Endothelial cell (in vitro differentiated cells): ENCODE measurements around the gene CNIH2. TPM values are rescaled to one million over a fixed set of nuclear protein-coding genes. Genes with fewer than 3 reads are reported as not detected.

Source experiments
- DNase-seq: peaks from one replicate; pipeline ENCODE4 v3.0.0; 2021; ENCODE audit warnings: low spot score
- H3K27ac Mint-ChIP-seq: one replicate; pipeline ENCODE4 v1.8.0; 2021; ENCODE audit warnings: mixed read lengths, inconsistent platforms; ENCODE audit not compliant: unreplicated experiment
- H3K27me3 Mint-ChIP-seq: one replicate; pipeline ENCODE4 v1.8.0; 2021; ENCODE audit warnings: mild to moderate bottlenecking, moderate library complexity, mixed read lengths, inconsistent platforms; ENCODE audit not compliant: unreplicated experiment
- H3K36me3 Mint-ChIP-seq: one replicate; pipeline ENCODE4 v1.8.0; 2021; ENCODE audit warnings: mild to moderate bottlenecking, low read depth, mixed read lengths, inconsistent platforms; ENCODE audit not compliant: unreplicated experiment
- H3K4me1 Mint-ChIP-seq: one replicate; pipeline ENCODE4 v1.8.0; 2021; ENCODE audit warnings: mild to moderate bottlenecking, mixed read lengths, inconsistent platforms; ENCODE audit not compliant: unreplicated experiment
- H3K4me3 Mint-ChIP-seq: one replicate; pipeline ENCODE4 v1.8.0; 2021; ENCODE audit warnings: mild to moderate bottlenecking, mixed read lengths, inconsistent platforms; ENCODE audit not compliant: unreplicated experiment
- H3K9me3 Mint-ChIP-seq: one replicate; pipeline ENCODE4 v1.8.0; 2021; ENCODE audit warnings: mixed read lengths, inconsistent platforms; ENCODE audit not compliant: unreplicated experiment
- CTCF ChIP-seq: fragments of 200-600 bp; sonication (generic); IDR thresholded peaks from one replicate; pipeline ENCODE4 v1.5.0; 2021; ENCODE audit warnings: antibody characterized with exemption; ENCODE audit not compliant: unreplicated experiment
- total RNA-seq: library from RNA; stranded (reverse); fragmentation: NEBNext Ultra II Directional; extraction: Animal tissue kit (Norgen Biotek cat#: 25700); gene quantifications from one replicate; pipeline ENCODE4 v1.2.1, GENCODE V29; 2021; ENCODE audit not compliant: unreplicated experiment

CNIH2 gene
- total RNA-seq, 1 donor from 2014 or later, result 1.9 TPM

GRCh38 chr11:66282468-66283455 lies 4.8 kb downstream of the CNIH2 start:
- Mint-ChIP-seq H3K36me3 (peaks cover 8% of the 10 kb centered on the region), H3K27me3 (peaks cover 19% of the 10 kb centered on the region), H3K4me1 (peaks cover 11% of the 10 kb centered on the region), H3K27ac (no peak overlapping the region), H3K4me3 (no peak overlapping the region), H3K9me3 (no peaks in the 10 kb centered on the region)
- peak; percentile 100 for DNase-seq
- peak; percentile 98 for TF ChIP-seq CTCF

GRCh38 chr11:66283461-66284105 lies 5.6 kb downstream of the CNIH2 start:
- Mint-ChIP-seq H3K4me1 (peaks cover 16% of the 10 kb centered on the region), H3K36me3 (peaks cover 8% of the 10 kb centered on the region), H3K9me3 (no peaks in the 10 kb centered on the region), H3K27me3 (peaks cover 19% of the 10 kb centered on the region), H3K27ac (no peak overlapping the region), H3K4me3 (no peak overlapping the region)
- DNase-seq, result no peak
- TF ChIP-seq CTCF, result no peak

- no peaks in the 10 kb centered on the region for H3K9me3 Mint-ChIP-seq
These were observed 6.6 kb downstream of the CNIH2 start for GRCh38 chr11:66284526-66285078.

GRCh38 chr11:66285250-66285947 lies 7.4 kb downstream of the CNIH2 start:
- Mint-ChIP-seq H3K4me3 (no peak overlapping the region), H3K4me1 (peaks cover 22% of the 10 kb centered on the region), H3K27ac (peak overlapping the region; percentile 31), H3K9me3 (no peaks in the 10 kb centered on the region), H3K36me3 (peaks cover 8% of the 10 kb centered on the region), H3K27me3 (peaks cover 23% of the 10 kb centered on the region)
- TF ChIP-seq CTCF, result no peak
- DNase-seq, result no peak

More at GRCh38 chr11:66284526-66285078, 6.6 kb downstream of the CNIH2 start:
- Mint-ChIP-seq H3K4me1 (peaks cover 15% of the 10 kb centered on the region), H3K36me3 (peaks cover 8% of the 10 kb centered on the region), H3K4me3 (no peak overlapping the region), H3K27me3 (peaks cover 19% of the 10 kb centered on the region), H3K27ac (no peak overlapping the region)
- no peak for TF ChIP-seq CTCF
- DNase-seq, result no peak
